ENCODE measurements around the gene NPEPL1. TPM values are rescaled to one million over a fixed set of nuclear protein-coding genes. Genes with fewer than 3 reads are reported as not detected.

NPEPL1 gene
- total RNA-seq, 2 experiments from 2014 or later: 28.7 to 30.7 TPM

DNA sequence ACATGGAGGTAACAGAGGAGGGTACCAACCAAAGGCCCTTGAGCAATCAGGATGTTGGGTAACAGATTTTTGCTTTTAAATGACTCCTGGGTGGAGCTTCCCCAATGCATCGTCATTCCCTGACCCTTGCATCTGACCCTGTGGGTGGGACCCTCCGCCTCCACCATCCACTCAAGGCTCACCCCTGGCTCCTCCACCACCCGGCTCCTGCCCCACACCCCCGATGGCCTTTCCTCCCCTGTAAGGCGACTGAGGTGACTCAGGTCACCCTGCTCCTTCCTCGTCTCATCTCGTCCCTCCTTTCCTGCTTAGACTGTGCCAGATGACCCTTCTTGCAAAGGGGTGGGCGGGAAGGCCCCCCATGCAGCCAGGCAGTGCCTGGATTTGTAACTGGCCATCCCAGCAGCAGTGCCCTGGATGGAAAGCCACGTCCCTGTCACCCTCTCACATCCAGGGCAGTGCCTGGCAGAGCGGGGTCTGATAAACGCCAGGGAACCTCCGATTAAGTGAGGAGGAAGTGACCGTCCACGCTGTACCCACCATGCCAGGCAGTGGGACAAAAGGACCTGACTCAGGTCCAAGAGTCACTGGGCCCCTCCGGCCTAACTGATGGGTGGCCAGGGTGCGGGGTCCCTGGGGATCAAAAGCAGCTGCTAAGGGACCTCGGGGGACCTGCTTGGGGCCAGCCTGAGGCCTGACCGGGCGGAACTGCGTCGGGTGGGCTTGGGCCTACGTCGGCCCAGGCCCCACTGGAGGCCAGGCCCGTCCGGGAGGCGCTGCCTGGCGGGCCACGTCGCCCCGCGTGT is 624 bp upstream of the NPEPL1 start:
- Mint-ChIP-seq H3K27ac (peak overlapping the region; percentile 26), H3K36me3 (ENCODE audit: low read depth) (peaks cover 7% of the 10 kb centered on the region), H3K4me3 (peak overlapping the region; percentile 46), H3K27me3 (no peaks in the 10 kb centered on the region), H3K4me1 (peaks cover 13% of the 10 kb centered on the region), H3K9me3 (no peaks in the 10 kb centered on the region)
- ChIA-PET POLR2A (interaction anchor here (0.7 kb wide), 1 partner anchor 20 kb away, joined by 4 read pairs; no protein-coding TSS in a partner anchor), CTCF (interaction anchor here (1.8 to 2.2 kb wide), 2 partner anchors 41 kb away, joined by 7 to 8 read pairs; partner anchors contain the start of gene STX16)
- no peak for DNase-seq

DNA sequence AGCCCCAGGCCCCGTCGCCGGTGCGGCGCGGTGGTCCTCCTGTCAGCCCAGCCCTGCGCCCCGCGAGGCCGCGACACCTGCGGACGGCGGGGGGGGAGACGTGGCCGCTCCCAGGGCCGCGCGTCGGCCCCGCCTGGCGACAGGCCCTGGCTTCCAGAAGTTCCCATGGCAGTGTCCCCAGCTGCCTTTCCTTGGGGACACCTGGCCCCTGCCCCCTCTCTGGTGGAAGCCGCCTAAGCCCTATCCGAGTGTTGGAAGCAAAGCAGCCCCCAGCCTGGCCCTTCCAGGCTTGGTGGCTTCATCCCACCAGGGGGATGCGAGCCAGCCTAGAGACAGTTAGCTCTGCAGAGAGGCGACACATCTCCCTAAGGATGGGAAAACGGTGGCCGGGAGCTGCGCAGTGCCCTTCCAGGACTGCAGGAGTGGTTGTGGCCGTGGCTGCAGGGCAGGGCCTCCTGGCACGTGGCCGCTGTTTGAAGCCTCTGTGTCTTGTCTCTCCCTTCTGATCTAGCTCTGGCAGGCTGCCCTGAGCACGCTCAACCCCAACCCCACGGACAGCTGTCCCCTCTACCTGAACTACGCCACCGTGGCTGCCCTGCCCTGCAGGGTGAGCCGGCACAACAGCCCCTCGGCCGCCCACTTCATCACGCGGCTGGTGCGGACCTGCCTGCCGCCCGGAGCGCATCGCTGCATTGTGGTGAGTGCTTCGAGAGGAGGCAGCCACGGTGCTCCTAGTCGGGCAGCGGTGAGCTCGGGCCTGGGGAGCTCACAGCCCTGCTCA is 816 bp downstream of the NPEPL1 start:
- ChIA-PET POLR2A (no interaction called here), CTCF (interaction anchor here (0.6 to 1.8 kb wide), 7 partner anchors 11 to 451 kb away, joined by 3 to 10 read pairs (median 4); partner anchors contain the start of gene STX16)
- peaks cover 13% of the 10 kb centered on the region for H3K4me1 Mint-ChIP-seq
- H3K9me3 Mint-ChIP-seq: no peaks in the 10 kb centered on the region
- peak overlapping the region; percentile 83 for H3K27ac Mint-ChIP-seq
- H3K4me3 Mint-ChIP-seq: peak overlapping the region; percentile 70
- DNase-seq: no peak
- peaks cover 7% of the 10 kb centered on the region for H3K36me3 Mint-ChIP-seq (ENCODE audit: low read depth)
- H3K27me3 Mint-ChIP-seq: no peaks in the 10 kb centered on the region

DNA sequence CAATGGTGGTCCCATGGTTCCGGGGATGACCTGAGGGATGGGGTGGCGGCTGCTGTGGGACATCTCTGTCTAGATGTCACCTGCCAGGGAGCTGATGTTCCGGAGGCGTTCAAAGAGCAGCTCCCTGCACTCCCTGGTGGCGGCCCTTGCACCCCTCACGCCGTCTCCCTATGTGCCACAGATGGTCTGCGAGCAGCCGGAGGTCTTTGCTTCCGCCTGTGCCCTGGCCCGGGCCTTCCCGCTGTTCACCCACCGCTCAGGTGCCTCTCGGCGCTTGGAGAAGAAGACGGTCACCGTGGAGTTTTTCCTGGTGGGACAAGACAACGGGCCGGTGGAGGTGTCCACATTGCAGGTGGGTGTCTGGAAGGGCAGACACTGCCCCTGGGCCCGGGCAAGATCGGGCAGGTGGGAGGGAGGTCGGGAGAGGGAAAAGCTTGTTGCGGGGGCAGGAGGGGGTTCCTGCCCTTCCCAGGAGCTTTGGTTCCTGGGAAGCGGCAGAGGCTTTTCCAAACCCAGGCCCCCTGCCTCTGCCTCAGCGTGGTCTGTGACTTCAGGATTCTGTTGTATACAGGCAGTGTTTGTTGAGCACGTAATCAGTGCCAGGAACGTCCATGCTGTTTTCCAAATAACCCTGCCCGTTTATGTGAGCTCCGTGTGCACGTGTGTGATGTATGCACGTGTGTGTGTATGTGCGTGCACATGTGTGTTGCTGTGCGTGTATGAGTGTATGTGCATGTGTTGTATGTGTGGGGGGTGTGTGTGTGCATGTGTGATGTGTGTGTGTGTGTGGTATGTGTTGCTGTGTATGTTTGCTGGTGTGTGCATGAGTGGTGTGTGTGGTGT is 1.9 kb downstream of the NPEPL1 start:
- Mint-ChIP-seq H3K4me3 (peak overlapping the region; percentile 43), H3K4me1 (peaks cover 13% of the 10 kb centered on the region), H3K9me3 (no peaks in the 10 kb centered on the region), H3K27me3 (no peaks in the 10 kb centered on the region), H3K36me3 (ENCODE audit: low read depth) (peaks cover 5% of the 10 kb centered on the region), H3K27ac (peak overlapping the region; percentile 52)
- DNase-seq: no peak
- POLR2A ChIA-PET: interaction anchor here (0.6 kb wide), 1 partner anchor 1022 kb away, joined by 3 read pairs; no protein-coding TSS in a partner anchor
- CTCF ChIA-PET: interaction anchor here (0.6 to 1.5 kb wide), 3 partner anchors 13 to 47 kb away, joined by 3 to 6 read pairs (median 4); partner anchors contain the start of gene STX16

DNA sequence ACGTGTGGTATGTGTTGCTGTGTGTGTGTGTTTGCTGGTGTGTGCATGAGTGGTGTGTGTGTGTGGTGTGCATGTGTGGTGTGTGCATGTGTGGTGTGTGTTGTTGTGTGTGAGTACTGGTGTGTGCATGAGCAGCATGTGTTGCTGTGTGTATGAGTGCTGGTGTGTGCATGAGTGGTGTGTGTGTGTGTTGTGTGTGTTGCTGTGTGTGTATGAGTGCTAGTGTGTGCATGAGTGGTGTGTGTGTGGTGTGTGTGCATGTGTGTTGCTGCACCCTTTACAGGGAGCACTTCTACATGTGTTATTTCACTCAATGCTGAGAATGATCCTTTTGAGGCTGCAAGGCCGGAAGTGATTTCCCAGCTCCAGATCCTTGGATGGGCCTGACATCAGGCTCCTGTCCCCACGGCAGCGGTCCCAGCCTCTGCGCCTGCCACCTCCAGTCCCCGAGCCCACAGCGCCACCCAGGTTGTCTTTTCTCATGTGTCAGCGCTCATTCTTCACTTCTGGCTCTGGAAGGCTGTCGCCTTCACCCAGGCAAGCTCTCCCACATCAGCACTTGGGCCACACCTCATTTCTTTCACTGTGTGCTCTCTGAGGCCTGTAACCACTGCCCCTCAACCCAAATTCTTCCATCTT is 2.6 kb downstream of the NPEPL1 start:
- POLR2A ChIA-PET: no interaction called here
- Mint-ChIP-seq H3K4me3 (no peak overlapping the region), H3K27ac (no peak overlapping the region), H3K27me3 (no peaks in the 10 kb centered on the region), H3K36me3 (ENCODE audit: low read depth) (peaks cover 2% of the 10 kb centered on the region), H3K4me1 (peaks cover 13% of the 10 kb centered on the region), H3K9me3 (no peaks in the 10 kb centered on the region)
- no peak for DNase-seq
- CTCF ChIA-PET: no interaction called here

DNA sequence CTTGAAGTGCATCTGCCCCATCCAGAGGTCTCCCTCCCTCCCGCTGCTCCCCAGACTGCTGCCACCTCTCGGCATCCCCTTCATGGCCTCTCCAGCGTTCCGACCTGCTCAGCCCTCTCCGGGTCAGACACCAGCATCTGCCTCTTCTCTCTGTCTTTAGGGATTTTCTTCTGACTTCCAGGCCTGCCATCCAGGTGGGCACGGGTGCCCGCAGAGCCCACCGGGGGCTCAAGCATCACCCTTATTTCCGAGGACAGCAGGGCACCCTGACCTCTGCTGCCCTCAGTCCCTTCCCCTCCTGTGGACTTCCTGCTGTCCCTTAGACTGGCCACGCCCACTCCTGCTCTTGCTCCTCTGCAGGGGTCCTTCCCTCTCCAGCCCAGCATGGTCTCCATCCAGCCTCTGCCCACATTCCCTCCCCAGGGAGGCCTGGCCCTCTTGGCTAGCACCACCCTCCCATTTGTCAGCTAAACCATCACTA is 3.3 kb downstream of the NPEPL1 start:
- Mint-ChIP-seq H3K36me3 (ENCODE audit: low read depth) (peaks cover 2% of the 10 kb centered on the region), H3K4me3 (no peak overlapping the region), H3K27me3 (no peaks in the 10 kb centered on the region), H3K4me1 (peaks cover 11% of the 10 kb centered on the region), H3K9me3 (no peaks in the 10 kb centered on the region), H3K27ac (no peak overlapping the region)
- no peak for DNase-seq
- CTCF ChIA-PET: interaction anchor here (1.1 kb wide), 1 partner anchor 45 kb away, joined by 4 read pairs; the partner anchor contains the start of gene STX16
- POLR2A ChIA-PET: no interaction called here

DNA sequence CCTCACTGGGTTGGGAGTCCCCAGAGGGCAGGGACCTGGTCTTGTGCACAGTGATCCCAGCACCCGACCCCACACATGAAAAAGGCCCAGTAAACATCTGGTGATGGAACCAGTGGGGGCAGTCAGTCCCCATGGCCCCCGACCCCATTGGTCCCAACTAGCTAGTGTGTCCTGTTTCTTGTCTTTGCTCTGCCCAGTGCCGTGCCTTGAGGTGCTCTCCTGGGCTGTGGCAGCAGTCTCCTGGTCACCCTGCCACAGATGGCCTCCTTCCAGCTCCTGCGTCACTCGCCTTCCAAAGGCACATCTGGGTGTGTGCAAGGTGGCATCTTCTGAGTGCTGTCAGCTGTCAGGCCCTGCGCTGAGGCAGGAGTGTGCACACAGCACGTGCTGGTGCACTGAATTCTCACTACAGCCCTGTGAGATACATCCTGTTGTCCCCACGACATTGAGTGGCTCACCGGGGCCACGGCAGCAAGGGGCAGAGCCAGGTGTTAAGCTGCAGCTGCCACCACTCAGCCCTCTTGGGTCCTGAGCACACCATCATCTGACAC is 3.9 kb downstream of the NPEPL1 start:
- DNase-seq: no peak
- Mint-ChIP-seq H3K9me3 (no peaks in the 10 kb centered on the region), H3K27me3 (no peaks in the 10 kb centered on the region), H3K4me1 (peaks cover 10% of the 10 kb centered on the region), H3K4me3 (no peak overlapping the region), H3K36me3 (ENCODE audit: low read depth) (peaks cover 2% of the 10 kb centered on the region), H3K27ac (no peak overlapping the region)
- ChIA-PET POLR2A (no interaction called here), CTCF (interaction anchor here (1.1 kb wide), 1 partner anchor 45 kb away, joined by 4 read pairs; the partner anchor contains the start of gene STX16)

DNA sequence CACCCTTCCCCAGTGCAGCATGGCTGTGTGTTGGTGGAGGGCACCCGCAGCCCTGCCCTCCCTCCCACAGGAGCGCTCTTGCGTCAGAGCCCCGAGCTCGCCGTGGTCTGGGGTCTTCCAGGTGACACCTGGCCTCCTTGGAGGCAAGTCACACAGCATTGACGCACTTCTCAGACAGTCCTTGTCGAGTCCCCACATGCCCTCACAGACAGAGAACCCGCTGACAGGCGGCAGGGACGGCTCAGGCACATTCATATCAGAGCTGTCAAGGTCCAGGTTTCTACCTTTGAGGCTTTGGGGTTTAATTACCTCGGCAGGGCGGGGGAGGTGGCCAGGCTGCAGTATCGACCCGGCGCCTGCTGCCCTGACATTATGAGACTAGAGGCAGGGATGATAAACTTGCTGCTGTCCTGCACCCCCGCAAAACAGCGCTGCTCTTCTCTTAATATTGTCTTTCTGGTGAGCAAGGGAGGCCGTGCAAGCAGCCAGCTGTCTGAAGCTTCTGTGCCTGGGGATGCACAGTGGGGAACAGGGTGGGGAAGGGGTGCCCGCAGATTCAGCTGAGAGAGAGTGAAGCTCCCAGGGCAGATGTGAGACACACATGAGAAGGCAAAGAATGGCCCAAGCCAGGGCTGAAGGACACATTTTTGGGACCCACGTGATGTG is 4.7 kb downstream of the NPEPL1 start:
- no peak for DNase-seq
- H3K9me3 Mint-ChIP-seq: no peaks in the 10 kb centered on the region
- CTCF ChIA-PET: no interaction called here
- no peak overlapping the region for H3K27ac Mint-ChIP-seq
- peaks cover 10% of the 10 kb centered on the region for H3K4me1 Mint-ChIP-seq
- H3K27me3 Mint-ChIP-seq: no peaks in the 10 kb centered on the region
- H3K4me3 Mint-ChIP-seq: no peak overlapping the region
- peaks cover 2% of the 10 kb centered on the region for H3K36me3 Mint-ChIP-seq (ENCODE audit: low read depth)
- POLR2A ChIA-PET: no interaction called here

DNA sequence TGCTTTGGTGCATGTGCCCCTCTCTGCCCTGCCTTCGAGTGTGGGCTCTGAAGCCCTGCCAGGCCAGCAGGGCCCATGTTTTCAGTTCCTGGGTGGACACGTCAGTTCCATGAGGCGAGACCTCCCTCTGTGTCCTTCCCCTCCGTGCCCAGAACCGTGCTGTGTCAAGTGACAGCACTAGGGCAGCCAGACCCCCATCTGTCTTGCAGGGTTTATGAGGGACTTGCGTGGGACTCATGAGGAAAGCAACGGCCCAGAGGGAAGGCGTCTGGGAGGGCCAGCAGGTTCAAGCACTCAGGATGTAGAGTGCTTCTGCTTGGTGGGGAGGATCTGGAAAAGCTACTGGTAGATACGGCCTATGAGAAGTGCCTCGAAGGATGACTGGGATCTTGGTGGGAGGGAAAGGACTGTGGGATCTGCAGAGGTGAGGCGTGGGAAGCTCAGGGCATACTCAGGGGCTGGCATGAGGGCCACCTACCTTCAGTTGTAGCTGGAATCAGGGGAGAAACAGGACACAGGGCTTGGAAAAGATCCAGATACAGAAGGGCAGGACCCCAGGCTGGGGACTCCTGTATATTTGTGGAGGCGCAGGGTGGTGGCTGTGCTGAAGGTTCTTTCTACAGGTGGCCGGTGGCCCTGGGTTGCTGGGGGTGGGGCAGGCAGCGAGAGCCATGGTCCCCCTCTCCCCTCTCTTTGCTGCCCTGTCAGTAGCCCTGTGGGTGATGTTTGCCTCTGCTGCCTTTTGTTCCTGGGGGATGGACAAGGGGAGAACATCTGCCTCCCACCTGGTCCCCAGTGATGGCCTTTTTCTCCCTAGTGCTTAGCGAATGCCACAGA is 5.5 kb downstream of the NPEPL1 start:
- H3K36me3 Mint-ChIP-seq (ENCODE audit: low read depth): peaks cover 9% of the 10 kb centered on the region
- no peak overlapping the region for H3K4me3 Mint-ChIP-seq
- CTCF ChIA-PET: no interaction called here
- no peak for DNase-seq
- H3K4me1 Mint-ChIP-seq: peaks cover 10% of the 10 kb centered on the region
- H3K27ac Mint-ChIP-seq: no peak overlapping the region
- H3K9me3 Mint-ChIP-seq: no peaks in the 10 kb centered on the region
- POLR2A ChIA-PET: no interaction called here
- H3K27me3 Mint-ChIP-seq: no peaks in the 10 kb centered on the region

DNA sequence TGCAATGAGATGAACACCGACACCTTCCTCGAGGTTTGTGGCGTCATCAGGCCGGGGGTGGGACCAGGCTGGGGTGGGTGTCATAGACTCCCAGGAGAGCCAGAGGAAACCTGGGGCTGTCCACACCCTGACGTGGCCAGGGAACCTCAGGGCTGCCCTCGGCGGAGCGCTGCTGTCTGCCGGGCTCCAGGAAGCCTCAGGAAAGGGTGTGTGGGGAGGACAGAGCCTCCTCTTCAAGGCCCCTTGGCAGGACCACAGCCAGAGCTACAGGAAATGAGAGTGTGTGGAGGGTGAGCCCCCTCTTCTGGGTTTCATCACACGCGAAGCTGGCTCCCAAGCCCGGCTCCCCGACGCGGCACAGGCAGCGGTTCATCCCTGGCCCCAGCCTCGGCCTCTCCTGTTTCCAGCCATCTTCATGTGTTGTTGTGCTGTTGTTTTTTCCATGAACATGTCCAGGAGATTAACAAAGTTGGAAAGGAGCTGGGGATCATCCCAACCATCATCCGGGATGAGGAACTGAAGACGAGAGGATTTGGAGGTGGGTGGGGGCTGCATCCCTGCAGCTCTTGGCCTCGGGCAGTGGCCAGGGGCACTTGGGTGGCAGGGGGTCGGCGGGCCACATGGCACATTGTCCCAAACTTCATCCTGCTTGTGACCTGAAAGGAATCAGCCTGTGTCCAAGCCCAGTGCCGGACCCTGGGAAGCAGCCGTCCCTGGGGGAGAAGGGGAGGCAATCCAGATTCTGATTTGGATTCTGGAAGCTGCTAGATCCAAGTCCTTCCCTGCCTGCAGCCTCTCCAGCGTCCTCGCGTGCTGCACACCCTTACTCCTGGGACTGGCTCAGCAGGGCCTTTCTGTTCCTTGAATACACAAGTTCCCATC is 6.4 kb downstream of the NPEPL1 start:
- Mint-ChIP-seq H3K27me3 (no peaks in the 10 kb centered on the region), H3K27ac (no peak overlapping the region), H3K9me3 (no peaks in the 10 kb centered on the region), H3K4me3 (no peak overlapping the region), H3K4me1 (peaks cover 5% of the 10 kb centered on the region), H3K36me3 (ENCODE audit: low read depth) (peaks cover 14% of the 10 kb centered on the region)
- DNase-seq: no peak
- ChIA-PET POLR2A (no interaction called here), CTCF (no interaction called here)

DNA sequence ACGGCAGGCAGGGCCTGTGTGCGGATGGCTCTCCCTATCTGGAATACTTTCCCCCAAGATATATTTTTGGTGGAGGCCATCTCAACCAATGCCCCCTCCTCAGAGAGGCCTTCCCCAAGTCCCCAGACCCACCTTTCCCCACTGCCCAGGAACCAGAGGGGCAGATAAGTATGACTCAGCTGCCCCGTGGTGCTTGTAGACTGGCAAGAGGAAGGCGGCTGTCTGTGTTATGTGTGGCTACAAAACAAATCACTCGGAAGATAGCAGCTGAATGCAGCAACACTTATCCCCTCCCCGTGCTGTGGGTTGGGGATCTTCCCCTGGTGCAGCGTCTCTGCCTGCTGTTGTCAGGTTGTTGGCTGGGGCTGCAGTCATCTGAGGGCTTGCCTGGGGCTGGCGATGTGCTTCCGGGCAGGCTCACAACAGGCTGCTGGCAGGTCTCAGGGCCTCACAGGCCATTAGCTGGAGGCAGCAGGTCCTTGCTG is 7.1 kb downstream of the NPEPL1 start:
- H3K27me3 Mint-ChIP-seq: no peaks in the 10 kb centered on the region
- H3K27ac Mint-ChIP-seq: no peak overlapping the region
- no peak for DNase-seq
- peaks cover 16% of the 10 kb centered on the region for H3K36me3 Mint-ChIP-seq (ENCODE audit: low read depth)
- no peak overlapping the region for H3K4me3 Mint-ChIP-seq
- no peaks in the 10 kb centered on the region for H3K9me3 Mint-ChIP-seq
- CTCF ChIA-PET: no interaction called here
- POLR2A ChIA-PET: no interaction called here
- H3K4me1 Mint-ChIP-seq: peaks cover 3% of the 10 kb centered on the region
